ENCODE data around the gene LIME1. TPM values are rescaled to one million over a fixed set of nuclear protein-coding genes. Genes with fewer than 3 reads are reported as not detected.

Gene LIME1
- total RNA-seq, 5 donors from 2014 or later (not counting 1 experiment from before 2014, with no cell fraction given) = 144 to 248 (median 172) TPM

- H3K36me3 ChIP-seq (ENCODE audit: control insufficient read depth in 2 of 2, extremely low read depth in 1 of 2, insufficient read depth in 1 of 2, low read length in 1 of 2) = peaks cover 2 to 16% of the 10 kb centered on the region in 2 donors
- H3K9me3 ChIP-seq = no peaks in the 10 kb centered on the region
- no peak overlapping the region for H3K27ac Mint-ChIP-seq
- WGBS (ENCODE audit: insufficient coverage) = 96% methylated on average over 20 of the region's 40 CpGs
- ATAC-seq (replicated peaks in 1 of 4) = no peak
- no peaks in the 10 kb centered on the region for H3K27me3 Mint-ChIP-seq
- no peak for DNase-seq
- no peaks in the 10 kb centered on the region for H3K27me3 ChIP-seq (replicated peaks in 1 of 2; ENCODE audit: control insufficient read depth in 2 of 2, extremely low read depth in 1 of 2, insufficient read depth in 2 of 2, low read length in 1 of 2)
- H3K27ac ChIP-seq (ENCODE audit: low read length) = no peak overlapping the region
- H3K36me3 Mint-ChIP-seq = no peaks in the 10 kb centered on the region
- H3K4me1 Mint-ChIP-seq = peaks cover 0 to 37% (median 12%) of the 10 kb centered on the region in 3 donors
- peaks cover 2 to 83% of the 10 kb centered on the region in 2 experiments for H3K4me1 ChIP-seq (ENCODE audit: control insufficient read depth in 1 of 2, extremely low read depth in 1 of 2, insufficient read depth in 2 of 2, low read length in 2 of 2)
- ChIA-PET POLR2A (no interaction called here), CTCF (no interaction called here)
- no peak overlapping the region for H3K4me3 ChIP-seq (ENCODE audit: control insufficient read depth in 1 of 2, extremely low read depth in 1 of 2, low read length in 1 of 2)
- H3K4me3 Mint-ChIP-seq = peak overlapping the region in 2 of 3 donors; percentile 24 to 64
- H3K9me3 Mint-ChIP-seq = no peaks in the 10 kb centered on the region
These were observed 38.5 kb upstream of the LIME1 start for GRCh38 chr20:63697868-63698545.

DNA sequence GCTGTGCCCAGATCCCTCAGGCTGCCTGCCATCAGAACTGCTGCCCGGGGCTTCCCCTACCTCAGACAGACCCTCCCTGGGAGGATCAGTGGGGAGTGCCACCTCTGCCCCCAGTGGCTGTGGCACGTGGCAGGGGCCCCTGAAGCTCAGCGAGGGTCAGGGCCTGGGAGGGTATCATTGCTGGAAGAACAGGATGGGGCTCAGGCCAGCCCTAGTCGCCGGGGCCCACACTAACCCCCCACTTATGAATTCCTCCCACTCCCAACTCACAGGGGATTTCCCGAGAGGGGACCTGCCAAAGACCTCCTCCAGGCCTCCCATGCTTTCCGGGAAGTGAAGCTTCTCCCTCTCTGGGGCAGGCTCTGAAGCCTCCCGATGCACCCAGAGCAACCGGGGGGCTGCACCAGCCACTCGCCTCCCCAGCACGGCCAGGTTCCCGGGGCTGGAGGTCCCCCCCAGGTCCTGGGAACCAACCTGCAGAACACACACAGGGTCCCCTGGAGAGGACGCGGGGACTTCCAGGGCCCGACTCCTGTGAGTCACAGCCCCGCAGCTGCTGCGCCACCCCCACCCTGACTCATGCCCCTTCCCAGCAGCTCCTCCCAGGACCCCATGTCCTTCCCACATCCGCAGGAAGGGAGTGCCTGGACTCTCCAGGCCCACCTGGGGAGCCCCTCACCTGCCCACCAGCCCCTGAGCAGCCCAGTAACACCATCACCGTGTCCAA lies 37.6 kb upstream of the LIME1 start:
- ATAC-seq (replicated peaks in 1 of 4) = no peak
- Histone ChIP-seq H3K4me1 (ENCODE audit: control insufficient read depth in 1 of 2, extremely low read depth in 1 of 2, insufficient read depth in 2 of 2, low read length in 2 of 2) (peaks cover 2 to 79% of the 10 kb centered on the region in 2 experiments), H3K4me3 (ENCODE audit: control insufficient read depth in 1 of 2, extremely low read depth in 1 of 2, low read length in 1 of 2) (no peak overlapping the region), H3K27ac (ENCODE audit: low read length) (no peak overlapping the region), H3K9me3 (no peaks in the 10 kb centered on the region), H3K36me3 (ENCODE audit: control insufficient read depth in 2 of 2, extremely low read depth in 1 of 2, insufficient read depth in 1 of 2, low read length in 1 of 2) (peaks cover 7 to 19% of the 10 kb centered on the region in 2 donors), H3K27me3 (replicated peaks in 1 of 2; ENCODE audit: control insufficient read depth in 2 of 2, extremely low read depth in 1 of 2, insufficient read depth in 2 of 2, low read length in 1 of 2) (no peaks in the 10 kb centered on the region)
- WGBS (ENCODE audit: insufficient coverage) = 30% methylated on average over 12 of the region's 19 CpGs
- H3K4me1 Mint-ChIP-seq = peaks cover 0 to 35% (median 12%) of the 10 kb centered on the region in 3 donors
- no peaks in the 10 kb centered on the region for H3K27me3 Mint-ChIP-seq
- POLR2A ChIA-PET = no interaction called here
- no peak overlapping the region for H3K4me3 Mint-ChIP-seq
- H3K36me3 Mint-ChIP-seq = no peaks in the 10 kb centered on the region
- CTCF ChIA-PET = no interaction called here
- no peaks in the 10 kb centered on the region for H3K9me3 Mint-ChIP-seq
- no peak overlapping the region for H3K27ac Mint-ChIP-seq
- no peak for DNase-seq

- no peak overlapping the region for H3K4me3 Mint-ChIP-seq
These were observed 36.8 kb upstream of the LIME1 start for GRCh38 chr20:63699466-63700198.

DNA sequence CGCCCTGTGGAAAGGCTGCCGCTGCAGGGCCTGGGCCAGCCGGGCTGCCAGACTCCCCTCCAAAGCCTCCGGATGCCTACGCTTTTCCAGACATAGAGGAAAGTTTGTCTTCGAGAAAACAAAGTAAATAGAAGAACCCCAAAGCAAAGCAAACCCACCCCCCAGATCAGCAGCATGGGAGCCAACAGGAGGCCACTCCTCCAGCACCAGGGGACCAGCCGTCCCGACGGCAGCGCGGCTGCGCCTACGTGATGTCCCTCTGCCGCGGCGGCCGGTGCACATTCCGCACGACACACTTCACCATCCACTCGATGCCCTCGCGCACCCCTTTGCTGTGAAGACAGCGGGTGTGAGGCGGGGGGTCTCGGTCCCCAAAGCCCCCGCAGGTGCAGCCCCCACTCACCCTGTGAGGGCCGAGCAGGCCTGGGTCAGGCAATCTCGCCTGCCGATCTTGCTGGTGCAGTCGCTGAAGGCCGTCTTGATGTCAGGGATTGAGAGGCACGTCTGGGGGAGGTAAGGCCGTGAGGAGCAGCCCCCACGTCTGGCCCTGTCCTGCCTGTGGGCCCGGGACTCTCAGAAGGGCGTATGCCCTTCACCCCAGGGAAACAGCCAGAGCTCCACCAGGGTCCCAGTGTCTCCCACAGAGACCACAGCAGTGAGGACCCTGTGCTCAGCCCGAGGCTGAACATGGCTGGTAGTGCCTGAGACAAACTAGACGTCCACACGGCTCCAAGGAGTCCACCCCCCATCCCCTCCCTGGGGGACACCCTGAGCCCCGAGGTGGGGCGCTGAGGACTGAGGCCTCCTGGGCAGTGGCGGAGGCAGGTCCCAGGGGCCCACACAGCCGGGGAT lies 36.0 kb upstream of the LIME1 start:
- 95% methylated on average over 32 of the region's 43 CpGs for WGBS (ENCODE audit: insufficient coverage)
- Mint-ChIP-seq H3K27ac (no peak overlapping the region), H3K27me3 (no peaks in the 10 kb centered on the region), H3K9me3 (no peaks in the 10 kb centered on the region), H3K36me3 (peaks cover 5% of the 10 kb centered on the region), H3K4me1 (peaks cover 0 to 39% (median 13%) of the 10 kb centered on the region in 3 donors), H3K4me3 (no peak overlapping the region)
- Histone ChIP-seq H3K4me3 (ENCODE audit: control insufficient read depth in 1 of 2, extremely low read depth in 1 of 2, low read length in 1 of 2) (no peak overlapping the region), H3K4me1 (ENCODE audit: control insufficient read depth in 1 of 2, extremely low read depth in 1 of 2, insufficient read depth in 2 of 2, low read length in 2 of 2) (peaks cover 2 to 68% of the 10 kb centered on the region in 2 experiments), H3K9me3 (no peaks in the 10 kb centered on the region), H3K36me3 (ENCODE audit: control insufficient read depth in 2 of 2, extremely low read depth in 1 of 2, insufficient read depth in 1 of 2, low read length in 1 of 2) (peaks cover 20 to 23% of the 10 kb centered on the region in 2 donors), H3K27me3 (replicated peaks in 1 of 2; ENCODE audit: control insufficient read depth in 2 of 2, extremely low read depth in 1 of 2, insufficient read depth in 2 of 2, low read length in 1 of 2) (no peaks in the 10 kb centered on the region), H3K27ac (ENCODE audit: low read length) (no peak overlapping the region)
- DNase-seq (no peak), ATAC-seq (replicated peaks in 1 of 4) (no peak)
- ChIA-PET CTCF (no interaction called here), POLR2A (no interaction called here)

More at GRCh38 chr20:63699466-63700198, 36.8 kb upstream of the LIME1 start:
- no peak for DNase-seq
- H3K27ac Mint-ChIP-seq = no peak overlapping the region
- no peak for ATAC-seq (replicated peaks in 1 of 4)
- POLR2A ChIA-PET = no interaction called here
- H3K9me3 Mint-ChIP-seq = no peaks in the 10 kb centered on the region
- Histone ChIP-seq H3K36me3 (ENCODE audit: control insufficient read depth in 2 of 2, extremely low read depth in 1 of 2, insufficient read depth in 1 of 2, low read length in 1 of 2) (peaks cover 14 to 22% of the 10 kb centered on the region in 2 donors), H3K4me3 (ENCODE audit: control insufficient read depth in 1 of 2, extremely low read depth in 1 of 2, low read length in 1 of 2) (no peak overlapping the region), H3K27me3 (replicated peaks in 1 of 2; ENCODE audit: control insufficient read depth in 2 of 2, extremely low read depth in 1 of 2, insufficient read depth in 2 of 2, low read length in 1 of 2) (no peaks in the 10 kb centered on the region), H3K9me3 (no peaks in the 10 kb centered on the region), H3K27ac (ENCODE audit: low read length) (no peak overlapping the region), H3K4me1 (ENCODE audit: control insufficient read depth in 1 of 2, extremely low read depth in 1 of 2, insufficient read depth in 2 of 2, low read length in 2 of 2) (peaks cover 2 to 72% of the 10 kb centered on the region in 2 experiments)
- no peaks in the 10 kb centered on the region for H3K36me3 Mint-ChIP-seq
- 92% methylated on average over 17 of the region's 24 CpGs for WGBS (ENCODE audit: insufficient coverage)
- CTCF ChIA-PET = no interaction called here
- no peaks in the 10 kb centered on the region for H3K27me3 Mint-ChIP-seq
- H3K4me1 Mint-ChIP-seq = peaks cover 0 to 36% (median 12%) of the 10 kb centered on the region in 3 donors

- DNase-seq = no peak
- Histone ChIP-seq H3K27me3 (replicated peaks in 1 of 2; ENCODE audit: control insufficient read depth in 2 of 2, extremely low read depth in 1 of 2, insufficient read depth in 2 of 2, low read length in 1 of 2) (no peaks in the 10 kb centered on the region), H3K4me1 (ENCODE audit: control insufficient read depth in 1 of 2, extremely low read depth in 1 of 2, insufficient read depth in 2 of 2, low read length in 2 of 2) (peaks cover 2 to 68% of the 10 kb centered on the region in 2 experiments), H3K4me3 (ENCODE audit: control insufficient read depth in 1 of 2, extremely low read depth in 1 of 2, low read length in 1 of 2) (no peak overlapping the region), H3K9me3 (no peaks in the 10 kb centered on the region), H3K36me3 (ENCODE audit: control insufficient read depth in 2 of 2, extremely low read depth in 1 of 2, insufficient read depth in 1 of 2, low read length in 1 of 2) (peaks cover 20 to 26% of the 10 kb centered on the region in 2 donors), H3K27ac (ENCODE audit: low read length) (no peak overlapping the region)
- Mint-ChIP-seq H3K36me3 (peaks cover 5% of the 10 kb centered on the region), H3K4me3 (no peak overlapping the region), H3K9me3 (no peaks in the 10 kb centered on the region), H3K27me3 (no peaks in the 10 kb centered on the region), H3K4me1 (peaks cover 0 to 37% (median 12%) of the 10 kb centered on the region in 3 donors), H3K27ac (peak overlapping the region in 1 of 2 donors; percentile 36)
- no peak for ATAC-seq (replicated peaks in 1 of 4)
- ChIA-PET CTCF (no interaction called here), POLR2A (no interaction called here)
- 60% methylated on average over 1 of the region's 5 CpGs for WGBS (ENCODE audit: insufficient coverage)
These were observed 35.5 kb upstream of the LIME1 start for GRCh38 chr20:63701051-63701328.

All from T-cell (primary cell).